Loucy (cell line): ENCODE results near the gene ZNF845.
"Not testable (repeated sequence)": the region's sequence is repeated elsewhere in the genome, so short reads cannot be mapped to it uniquely, and the experiment has no call there.

Experiments
- H2AFZ ChIP-seq: fragments of 200-600 bp; sonication (generic); 2 replicates; pipeline ENCODE4 v1.6.0; 2016; ENCODE audit warnings: antibody characterized with exemption, mild to moderate bottlenecking, low read length, moderate library complexity
- H3F3A ChIP-seq: fragments of 200-600 bp; 2 replicates; pipeline ENCODE4 v1.6.0; 2016; ENCODE audit warnings: antibody characterized with exemption, low read depth, mild to moderate bottlenecking
- H3K27me3 ChIP-seq: fragments of 200-600 bp; sonication (generic); 2 replicates; pipeline ENCODE4 v1.6.1; 2014; ENCODE audit warnings: low read length, mild to moderate bottlenecking; ENCODE audit not compliant: insufficient read depth, poor library complexity, severe bottlenecking
- H3K36me3 ChIP-seq: fragments of 200-600 bp; sonication (generic); 2 replicates; pipeline ENCODE4 v1.6.1; 2016; ENCODE audit warnings: low read length; ENCODE audit not compliant: insufficient read depth
- H3K4me1 ChIP-seq: fragments of 200-600 bp; sonication (generic); 2 replicates; pipeline ENCODE4 v1.5.1; 2014; ENCODE audit warnings: low read length, mild to moderate bottlenecking; ENCODE audit not compliant: insufficient read depth, poor library complexity, severe bottlenecking
- H3K4me2 ChIP-seq: fragments of 200-600 bp; sonication (generic); 2 replicates; pipeline ENCODE4 v1.6.0; 2014; ENCODE audit warnings: antibody characterized with exemption, low read length, low read depth, mild to moderate bottlenecking; ENCODE audit not compliant: poor library complexity, severe bottlenecking
- H3K4me3 ChIP-seq: fragments of 200-600 bp; sonication (generic); 2 replicates; pipeline ENCODE4 v1.5.1; 2014; ENCODE audit warnings: low read length, mild to moderate bottlenecking, mixed read lengths; ENCODE audit not compliant: poor library complexity, severe bottlenecking
- H3K79me2 ChIP-seq: fragments of 200-600 bp; sonication (generic); 2 replicates; pipeline ENCODE4 v1.6.1; 2014; ENCODE audit warnings: low read length; ENCODE audit not compliant: insufficient read depth
- H3K9ac ChIP-seq: fragments of 200-600 bp; sonication (generic); 2 replicates; pipeline ENCODE4 v1.6.0; 2014; ENCODE audit warnings: mild to moderate bottlenecking, low read depth, low read length, moderate library complexity; ENCODE audit not compliant: poor library complexity, severe bottlenecking
- H3K9me2 ChIP-seq: fragments of 200-600 bp; sonication (generic); replicated peaks from 2 replicates; pipeline ENCODE4 v1.6.1; 2016; ENCODE audit warnings: low read depth, low read length, mixed read lengths
- H3K9me3 ChIP-seq: fragments of 200-600 bp; sonication (generic); 2 replicates; pipeline ENCODE4 v1.6.1; 2014; ENCODE audit warnings: mild to moderate bottlenecking, antibody characterized with exemption, low read length, low read depth; ENCODE audit not compliant: insufficient read depth
- H4K20me1 ChIP-seq: fragments of 200-600 bp; sonication (generic); 2 replicates; pipeline ENCODE4 v1.6.0; 2014; ENCODE audit warnings: antibody characterized with exemption, low read length, mild to moderate bottlenecking; ENCODE audit not compliant: insufficient read depth, poor library complexity, severe bottlenecking
- CTCF ChIP-seq: fragments of 200-600 bp; sonication (generic); conservative IDR thresholded peaks from 2 replicates; pipeline ENCODE4 v1.5.1; 2014; ENCODE audit warnings: mild to moderate bottlenecking, antibody characterized with exemption, low read length
- EZH2phosphoT487 ChIP-seq: fragments of 200-600 bp; IDR thresholded peaks from 2 replicates; pipeline ENCODE4 v1.6.1; 2018; ENCODE audit warnings: antibody characterized with exemption, mild to moderate bottlenecking, moderate library complexity, borderline replicate concordance

The ZNF845 gene

GRCh38 chr19:53333066-53333462 lies 485 bp upstream of the ZNF845 start:
- no peaks in the 10 kb centered on the region for H3K36me3 ChIP-seq
- H3K9ac ChIP-seq: peak overlapping the region; percentile 77
- H2AFZ ChIP-seq: peak overlapping the region; percentile 100
- H3K79me2 ChIP-seq: peaks cover 26% of the 10 kb centered on the region
- H3K27me3 ChIP-seq: no peaks in the 10 kb centered on the region
- no peaks in the 10 kb centered on the region for H3K9me3 ChIP-seq
- no peak for TF ChIP-seq EZH2phosphoT487
- no peak for TF ChIP-seq CTCF
- peak overlapping the region; percentile 92 for H3K4me3 ChIP-seq
- H4K20me1 ChIP-seq: peaks cover 3% of the 10 kb centered on the region
- peaks cover 15% of the 10 kb centered on the region for H3K4me1 ChIP-seq
- H3F3A ChIP-seq: no peaks in the 10 kb centered on the region
- no peaks in the 10 kb centered on the region for H3K9me2 ChIP-seq
- H3K4me2 ChIP-seq: peak overlapping the region; percentile 85

- not testable (repeated sequence) for H3K4me2 ChIP-seq, H4K20me1 ChIP-seq, H3K9ac ChIP-seq, H3F3A ChIP-seq, H3K9me2 ChIP-seq, H3K79me2 ChIP-seq, H2AFZ ChIP-seq, H3K4me1 ChIP-seq, H3K4me3 ChIP-seq, H3K9me3 ChIP-seq, H3K27me3 ChIP-seq
- peaks cover 27% of the 10 kb centered on the region; the same call in 1 of the 2 replicates for H3K36me3 ChIP-seq
These were observed 10.9 kb downstream of the ZNF845 start for GRCh38 chr19:53344403-53344802.

GRCh38 chr19:53355739-53356138 lies 22.2 kb downstream of the ZNF845 start:
- Histone ChIP-seq H3K4me3 (no peak overlapping the region), H3K9me3 (peaks cover 26% of the 10 kb centered on the region), H3K36me3 (peaks cover 26% of the 10 kb centered on the region), H3K4me2 (no peak overlapping the region), H3F3A (no peaks in the 10 kb centered on the region), H3K9ac (no peak overlapping the region), H3K4me1 (no peaks in the 10 kb centered on the region), H3K9me2 (no peaks in the 10 kb centered on the region), H2AFZ (no peak overlapping the region), H4K20me1 (no peaks in the 10 kb centered on the region), H3K79me2 (no peaks in the 10 kb centered on the region), H3K27me3 (no peaks in the 10 kb centered on the region)
- TF ChIP-seq EZH2phosphoT487 (no peak), CTCF (no peak)

GRCh38 chr19:53357821-53358581 lies 24.5 kb downstream of the ZNF845 start:
- H3K27me3 ChIP-seq: no peaks in the 10 kb centered on the region
- no peak overlapping the region for H3K9ac ChIP-seq
- H3F3A ChIP-seq: no peaks in the 10 kb centered on the region
- no peaks in the 10 kb centered on the region for H3K79me2 ChIP-seq
- peaks cover 4% of the 10 kb centered on the region; the same call in 1 of the 2 replicates for H3K36me3 ChIP-seq
- TF ChIP-seq CTCF (no peak), EZH2phosphoT487 (no peak)
- H3K4me3 ChIP-seq: no peak overlapping the region
- H3K9me2 ChIP-seq: no peaks in the 10 kb centered on the region
- H3K4me2 ChIP-seq: no peak overlapping the region
- H4K20me1 ChIP-seq: no peaks in the 10 kb centered on the region
- peaks cover 8% of the 10 kb centered on the region; the same call in 1 of the 2 replicates for H3K9me3 ChIP-seq
- H2AFZ ChIP-seq: no peak overlapping the region
- no peaks in the 10 kb centered on the region for H3K4me1 ChIP-seq

- not testable (repeated sequence) for H3K36me3 ChIP-seq, H3K4me2 ChIP-seq, H2AFZ ChIP-seq, H3K27me3 ChIP-seq, H3K9me2 ChIP-seq, H3K9ac ChIP-seq, H3F3A ChIP-seq, H3K9me3 ChIP-seq, H3K4me1 ChIP-seq, H4K20me1 ChIP-seq, H3K79me2 ChIP-seq, H3K4me3 ChIP-seq
These were observed 26.5 kb downstream of the ZNF845 start for GRCh38 chr19:53360056-53360455.
